Suprapubic skin (tissue), 3 donors: ENCODE data around the gene PLA2G5.

Experiments used
- EP300 ChIP-seq: sonication (generic); formaldehyde crosslinking; IDR thresholded peaks from one replicate; pipeline ENCODE4 v1.6.1; 2017; ENCODE audit warnings: antibody characterized with exemption
- POLR2A ChIP-seq, 2 donors: fragments of 450-650 bp; IDR thresholded peaks; one replicate each; pipeline ENCODE4 v1.6.1; 2017; ENCODE audit warnings: antibody characterized with exemption in 2 of 2, mild to moderate bottlenecking in 2 of 2, moderate library complexity in 2 of 2
- TF ChIP-seq, protein P1 (sequence below), 2 donors: fragments of 200-600 bp in 1 of 2; fragments of 450-650 bp in 1 of 2; sonication (generic) in 1 of 2; IDR thresholded peaks; one replicate each; pipeline ENCODE4 v1.5.1; 2016 to 2019; ENCODE audit warnings: antibody characterized with exemption in 2 of 2, mild to moderate bottlenecking in 1 of 2, moderate library complexity in 1 of 2

DNA sequence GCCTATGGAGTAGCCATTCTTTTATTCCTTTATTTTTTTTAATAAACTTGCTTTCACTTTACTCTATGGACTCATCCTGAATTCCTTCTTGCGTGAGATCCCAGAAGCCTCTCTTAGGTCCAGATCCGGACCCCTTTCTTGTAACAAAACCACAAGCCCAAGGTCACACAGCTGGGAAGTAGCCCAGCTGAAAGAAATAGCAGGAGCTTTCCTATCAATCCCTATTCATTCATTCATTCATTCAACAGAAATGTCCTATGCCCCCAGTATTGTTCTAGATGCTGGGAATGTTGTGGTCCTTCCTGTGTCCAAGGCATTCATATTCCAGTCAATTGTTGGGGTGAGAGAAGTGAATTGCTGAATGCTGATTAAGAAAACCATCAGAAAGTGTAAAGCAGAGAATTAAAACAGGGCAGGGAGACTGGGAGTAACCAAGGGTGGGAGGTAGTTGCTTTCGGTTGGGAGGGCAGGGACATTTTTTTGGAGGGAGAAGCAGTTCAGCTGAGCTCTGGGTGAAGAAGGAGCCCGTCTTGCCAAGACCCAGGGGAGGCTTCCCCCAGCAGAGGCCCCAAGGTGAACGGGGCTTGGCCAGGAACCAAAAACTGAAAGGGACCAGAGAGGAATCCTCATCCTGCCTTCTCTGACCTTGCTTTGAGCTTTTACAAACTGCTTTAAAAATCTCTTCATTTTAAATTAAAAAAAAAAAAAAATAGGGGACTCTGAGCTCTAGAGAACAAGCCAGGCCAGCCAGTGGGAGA, 38.6 kb downstream of the PLA2G5 start:
- TF ChIP-seq, protein P1, sequence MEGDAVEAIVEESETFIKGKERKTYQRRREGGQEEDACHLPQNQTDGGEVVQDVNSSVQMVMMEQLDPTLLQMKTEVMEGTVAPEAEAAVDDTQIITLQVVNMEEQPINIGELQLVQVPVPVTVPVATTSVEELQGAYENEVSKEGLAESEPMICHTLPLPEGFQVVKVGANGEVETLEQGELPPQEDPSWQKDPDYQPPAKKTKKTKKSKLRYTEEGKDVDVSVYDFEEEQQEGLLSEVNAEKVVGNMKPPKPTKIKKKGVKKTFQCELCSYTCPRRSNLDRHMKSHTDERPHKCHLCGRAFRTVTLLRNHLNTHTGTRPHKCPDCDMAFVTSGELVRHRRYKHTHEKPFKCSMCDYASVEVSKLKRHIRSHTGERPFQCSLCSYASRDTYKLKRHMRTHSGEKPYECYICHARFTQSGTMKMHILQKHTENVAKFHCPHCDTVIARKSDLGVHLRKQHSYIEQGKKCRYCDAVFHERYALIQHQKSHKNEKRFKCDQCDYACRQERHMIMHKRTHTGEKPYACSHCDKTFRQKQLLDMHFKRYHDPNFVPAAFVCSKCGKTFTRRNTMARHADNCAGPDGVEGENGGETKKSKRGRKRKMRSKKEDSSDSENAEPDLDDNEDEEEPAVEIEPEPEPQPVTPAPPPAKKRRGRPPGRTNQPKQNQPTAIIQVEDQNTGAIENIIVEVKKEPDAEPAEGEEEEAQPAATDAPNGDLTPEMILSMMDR (IDR thresholded peaks at IDR 0.05), result no peak
- TF ChIP-seq EP300, result no peak
- no peak for TF ChIP-seq POLR2A (IDR thresholded peaks at IDR 0.05)
